Measurements from ENCODE around the gene TPCN1. TPM values are rescaled to one million over a fixed set of nuclear protein-coding genes. Genes with fewer than 3 reads are reported as not detected.

The TPCN1 gene
- 42.0 and 43.1 TPM in 2 replicates for total RNA-seq
- polyA plus RNA-seq (2012), result 40.5 TPM

GRCh38 chr12:113221181-113221996, at the start of gene TPCN1:
TSS of gene TPCN1 (plus strand) at chr12:113221464. CDS start at chr12:113226853, 5,389 bp downstream.
- peak; percentile 100 for DNase-seq (ENCODE audit: low read depth)

- peak; percentile 38 for DNase-seq (ENCODE audit: low read depth)
These were observed 49.7 kb upstream of the TPCN1 start for GRCh38 chr12:113171543-113171942.

GRCh38 chr12:113172185-113172584, 49.1 kb upstream of the TPCN1 start:
- DNase-seq (ENCODE audit: low read depth), result no peak

GRCh38 chr12:113173081-113173698, 48.1 kb upstream of the TPCN1 start:
- no peak for DNase-seq (ENCODE audit: low read depth)

GRCh38 chr12:113174461-113175384, 46.5 kb upstream of the TPCN1 start:
- DNase-seq (ENCODE audit: low read depth), result peak; percentile 70

DNA sequence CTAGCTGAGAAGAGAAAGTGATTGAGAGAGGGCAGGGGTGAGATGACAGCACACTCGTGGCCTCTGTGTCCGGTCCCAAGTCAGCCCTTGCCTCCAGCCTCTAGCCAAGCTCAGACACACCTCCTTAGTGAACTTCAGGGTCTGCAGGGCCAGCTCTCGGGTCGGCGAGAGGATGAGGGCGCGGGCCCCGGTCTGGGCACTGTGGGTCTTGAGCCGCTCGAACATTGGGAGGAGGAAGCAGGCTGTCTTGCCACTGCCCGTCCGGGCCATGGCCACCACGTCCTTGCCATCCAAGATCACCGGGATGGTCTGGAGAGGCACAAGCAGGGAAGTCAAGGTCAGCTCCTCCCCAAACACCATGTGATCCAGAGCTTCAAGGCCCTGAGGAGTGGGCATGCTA, 42.2 kb upstream of the TPCN1 start:
- no peak for DNase-seq (ENCODE audit: low read depth)

DNA sequence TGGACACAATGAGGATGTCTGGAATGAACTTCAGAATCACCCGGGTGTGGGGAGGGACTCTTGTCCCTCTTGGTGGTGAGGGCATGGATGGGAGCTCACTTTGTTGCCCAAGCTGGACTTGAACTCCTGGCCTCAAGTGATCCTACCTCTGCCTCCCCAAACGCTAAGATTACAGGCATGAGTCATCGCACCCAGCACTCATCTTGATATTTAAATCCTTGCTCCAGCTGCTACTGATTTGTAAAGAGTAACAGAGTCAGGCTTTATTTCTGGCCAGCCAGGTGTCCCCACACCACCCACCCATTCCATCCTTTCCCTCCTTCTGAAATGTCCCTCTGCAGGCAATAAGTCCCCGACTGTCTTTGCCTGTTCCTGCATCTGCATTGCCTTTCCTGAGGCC, 40.9 kb upstream of the TPCN1 start:
- peak; percentile 65 for DNase-seq (ENCODE audit: low read depth)

DNA sequence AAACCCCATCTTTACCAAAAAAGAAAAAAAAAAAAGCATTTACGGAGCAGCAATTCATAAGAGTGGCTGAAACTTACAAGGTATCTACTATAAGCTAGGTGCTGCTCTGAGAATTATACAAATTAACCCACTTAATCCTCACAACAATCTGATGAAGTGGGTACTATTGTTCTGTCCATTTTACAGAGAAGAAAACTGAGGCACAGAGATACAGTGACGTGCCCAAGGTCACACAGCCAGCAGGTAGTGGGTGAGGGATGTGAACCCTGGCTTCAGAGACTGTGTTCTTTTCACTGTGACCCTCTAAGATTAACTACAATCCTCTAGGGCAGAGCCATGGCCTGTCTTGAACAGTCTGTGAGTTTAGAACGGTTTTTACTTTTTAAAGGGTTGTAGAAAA, 39.3 kb upstream of the TPCN1 start:
- no peak for DNase-seq (ENCODE audit: low read depth)

GRCh38 chr12:113183030-113183589, 38.2 kb upstream of the TPCN1 start:
- DNase-seq (ENCODE audit: low read depth), result no peak

DNA sequence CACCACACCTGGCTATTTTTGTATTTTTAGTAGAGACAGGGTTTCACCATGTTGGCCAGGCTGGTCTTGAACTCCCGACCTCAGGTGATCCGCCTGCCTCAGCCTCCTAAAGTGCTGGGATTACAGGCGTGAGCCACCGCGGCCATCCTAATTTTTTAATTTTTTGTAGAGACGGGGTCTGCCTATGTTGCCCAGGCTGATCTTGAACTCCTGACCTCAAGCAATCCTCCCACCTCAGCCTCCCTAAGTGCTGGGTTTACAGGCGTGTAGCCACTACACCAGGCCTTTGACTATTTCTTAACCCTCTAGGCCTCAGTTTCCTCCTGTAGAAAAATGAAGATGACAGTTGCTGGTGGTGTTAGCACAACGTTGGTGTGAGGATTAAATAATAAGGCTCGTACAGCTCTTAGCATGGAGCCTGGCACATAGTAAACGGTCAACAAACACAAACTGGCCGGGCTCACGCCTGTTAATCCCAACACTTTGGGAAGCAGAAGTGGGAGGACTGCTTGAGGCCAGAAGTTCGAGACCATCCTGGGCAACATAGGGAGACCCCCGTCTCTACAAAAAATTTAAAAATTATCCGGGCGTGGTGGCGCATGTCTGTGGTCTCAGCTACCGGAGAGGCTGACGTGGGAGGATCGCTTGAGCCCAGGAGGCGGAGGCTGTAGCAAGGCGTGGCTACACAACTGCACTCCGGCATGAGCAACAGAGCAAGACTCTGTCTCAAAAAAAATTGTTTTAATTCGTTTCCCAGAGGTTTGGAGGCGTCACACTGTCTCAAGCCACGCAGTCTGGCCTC, 37.0 kb upstream of the TPCN1 start:
- DNase-seq (ENCODE audit: low read depth), result no peak

DNA sequence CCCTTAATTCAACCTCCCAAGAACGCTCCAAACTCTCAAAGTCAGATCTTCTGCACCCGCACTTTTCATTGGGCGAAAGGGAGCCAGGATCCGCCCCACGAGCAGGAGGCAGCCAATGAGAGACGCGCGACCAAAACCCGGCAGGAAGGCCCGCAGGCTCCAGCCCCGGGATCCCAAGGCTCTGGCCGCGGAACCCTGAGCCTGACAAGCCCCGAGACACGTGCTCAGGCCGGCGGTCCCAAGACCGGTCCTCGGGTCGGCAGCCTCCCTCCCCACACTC, 36.4 kb upstream of the TPCN1 start:
- peak; percentile 94 for DNase-seq (ENCODE audit: low read depth)

DNA sequence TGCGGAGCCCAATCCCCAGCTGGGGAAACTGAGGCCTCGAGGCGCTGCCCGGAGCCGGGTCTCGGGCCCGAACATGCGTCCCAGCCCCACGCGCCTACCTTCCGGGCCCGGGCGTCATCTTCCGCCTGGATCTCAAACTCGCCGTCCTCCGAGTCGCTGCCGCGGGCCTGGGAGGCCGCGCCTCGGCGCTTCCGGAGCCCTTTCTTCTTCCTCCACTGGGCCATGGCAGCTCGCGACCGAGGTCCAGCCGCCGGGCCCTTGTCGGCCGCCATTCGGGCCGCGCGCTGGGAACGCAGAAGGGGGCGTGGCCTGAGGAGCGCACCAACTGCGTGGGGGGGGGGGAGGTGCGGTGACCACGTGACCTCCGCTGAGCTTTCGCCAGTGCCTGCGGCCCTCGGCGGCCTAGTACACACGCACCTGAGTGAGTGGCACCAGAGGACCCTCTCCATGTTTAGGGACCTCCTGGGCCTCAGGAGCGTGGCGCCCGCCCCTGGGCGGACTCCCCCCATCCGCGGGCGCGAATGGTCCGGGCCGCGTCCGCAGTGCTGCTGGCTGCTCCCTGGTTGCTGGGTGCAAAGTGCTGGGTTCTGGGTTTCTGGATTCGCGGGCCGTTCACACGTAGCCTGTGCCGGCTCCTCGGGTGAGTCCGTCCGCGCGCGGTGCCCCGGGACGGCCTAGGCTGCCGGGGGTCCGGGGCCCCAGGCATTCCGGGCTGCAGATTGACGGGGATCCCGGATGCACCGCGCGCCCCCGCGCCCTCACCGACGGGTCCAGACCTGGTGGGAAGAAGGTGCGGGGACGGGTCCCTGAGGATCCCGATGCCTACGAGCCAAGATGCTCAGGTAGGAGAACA, 35.9 kb upstream of the TPCN1 start, which contains the start of the genes DDX54 and RITA1:
TSS of gene DDX54 (minus strand) at position 299 of the 853 bp plus-strand sequence. CDS start at position 272, 27 bp downstream.
TSS of gene RITA1 (plus strand) at position 542 of the 853 bp plus-strand sequence. CDS start 1,026 bp downstream, outside the sequence.
- peak; percentile 77 for DNase-seq (ENCODE audit: low read depth)

DNA sequence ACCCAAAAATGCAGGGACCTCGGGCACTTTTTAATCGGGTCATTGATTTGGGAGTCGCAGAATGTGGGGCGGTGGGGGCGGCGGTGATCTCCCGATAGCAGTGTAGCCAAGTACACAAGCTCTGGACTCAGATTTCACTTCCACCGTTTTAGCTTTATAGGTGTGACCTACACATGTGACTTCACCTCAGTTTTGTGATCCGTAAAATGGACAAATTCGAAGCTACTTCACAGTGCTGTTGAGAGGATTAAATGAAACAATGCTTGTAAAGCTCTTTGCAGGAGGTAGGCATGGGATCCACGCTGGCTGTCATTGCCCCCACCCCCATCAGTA, 35.3 kb upstream of the TPCN1 start:
- peak; percentile 29 for DNase-seq (ENCODE audit: low read depth)

DNA sequence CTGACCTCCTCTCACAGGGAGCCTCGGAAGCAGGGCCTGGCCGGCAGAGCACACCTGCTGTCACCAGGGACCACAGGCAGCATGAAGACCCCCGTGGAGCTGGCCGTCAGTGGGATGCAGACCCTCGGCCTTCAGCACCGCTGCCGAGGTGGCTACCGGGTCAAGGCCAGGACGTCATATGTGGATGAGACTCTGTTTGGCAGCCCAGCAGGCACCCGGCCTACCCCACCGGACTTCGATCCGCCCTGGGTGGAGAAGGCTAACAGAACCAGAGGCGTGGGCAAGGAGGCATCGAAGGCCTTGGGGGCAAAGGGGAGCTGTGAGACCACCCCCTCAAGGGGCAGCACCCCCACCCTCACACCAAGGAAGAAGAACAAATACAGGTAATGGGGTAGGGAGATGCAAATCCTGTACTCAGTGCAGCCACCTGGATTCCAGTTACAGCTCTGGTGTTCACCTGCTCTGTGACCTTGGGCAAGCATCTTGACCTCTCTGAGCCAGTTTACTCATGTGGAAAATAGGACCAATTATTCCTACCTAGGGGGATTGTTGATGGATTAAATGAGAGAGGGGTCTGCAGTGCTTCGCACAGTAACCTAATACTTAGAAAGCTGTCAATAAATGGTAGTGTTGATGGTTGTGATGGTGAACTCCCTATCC, 34.5 kb upstream of the TPCN1 start:
- no peak for DNase-seq (ENCODE audit: low read depth)

GRCh38 chr12:113189361-113189760, 31.9 kb upstream of the TPCN1 start:
- DNase-seq (ENCODE audit: low read depth), result no peak

- DNase-seq (ENCODE audit: low read depth), result peak; percentile 36
These were observed 30.5 kb upstream of the TPCN1 start for GRCh38 chr12:113190761-113191160.

- no peak for DNase-seq (ENCODE audit: low read depth)
These were observed 30.0 kb upstream of the TPCN1 start for GRCh38 chr12:113191227-113191626.

DNA sequence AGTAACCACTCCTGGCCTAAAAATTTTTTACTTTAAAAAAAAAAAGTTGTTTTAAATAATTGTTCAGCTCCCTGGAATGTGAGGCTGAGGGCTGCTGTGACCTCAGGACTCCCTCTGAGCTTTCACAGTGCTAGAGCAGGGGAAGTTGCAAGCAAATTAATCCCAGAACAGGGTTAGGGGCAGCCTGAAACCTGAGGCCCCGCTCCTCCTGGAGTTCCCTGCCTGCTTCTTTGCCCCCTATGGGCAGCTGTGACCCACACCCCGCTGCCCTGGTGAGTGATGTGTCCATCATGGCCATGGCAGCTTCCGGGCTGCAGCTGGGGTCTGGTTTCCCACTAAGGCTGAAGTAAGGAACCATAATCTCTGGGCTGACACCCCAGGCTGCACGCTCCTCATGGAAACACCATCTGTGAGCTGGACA, 26.3 kb upstream of the TPCN1 start:
- peak; percentile 90 for DNase-seq (ENCODE audit: low read depth)

DNA sequence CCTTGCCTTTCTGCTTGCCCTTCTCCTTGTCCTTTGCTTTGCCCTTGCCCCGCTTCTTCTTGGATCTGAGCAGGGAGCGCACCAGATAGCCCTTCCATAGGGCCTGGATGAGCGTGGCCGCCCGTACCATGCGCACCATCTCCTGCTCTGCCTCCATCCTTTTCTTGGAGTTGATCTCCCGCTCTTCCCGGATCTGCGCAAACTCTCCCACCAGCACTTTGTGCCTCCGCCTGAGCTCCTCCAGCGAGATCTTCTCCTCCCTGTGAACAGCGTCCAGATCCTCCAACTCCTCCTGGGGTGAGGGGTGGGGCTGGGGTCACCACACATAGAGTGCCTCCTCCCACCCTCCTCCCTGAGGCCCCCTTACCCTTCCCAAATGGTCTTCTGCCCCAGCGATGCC, 25.7 kb upstream of the TPCN1 start:
- DNase-seq (ENCODE audit: low read depth), result no peak

All from myocyte (in vitro differentiated cells).